Heart left ventricle (tissue), 16 donors: Measurements from ENCODE around the gene MAPKAP1. TPM values are rescaled to one million over a fixed set of nuclear protein-coding genes. Genes with fewer than 3 reads are reported as not detected.

Experiments used
- ATAC-seq, 4 donors: fragments of 200-7000 bp; cut with Tn5 transposase; one replicate each; pipeline ENCODE4 v1.9.1; 2020 to 2022; ENCODE audit warnings: moderate library complexity in 4 of 4, mild to moderate bottlenecking in 3 of 4, moderate number of reproducible peaks in 1 of 4
- DNase-seq, 5 donors: peaks; one replicate each; pipeline ENCODE4 v3.0.0-alpha.2; 2020
- H3K27ac ChIP-seq, 12 donors: fragments of 200-600 bp; sonication (generic) in 4 of 12; one replicate each; pipeline versions ENCODE4 v1.5.0 to v1.8.0; 2016 to 2022; ENCODE audit warnings: mild to moderate bottlenecking in 2 of 12
- H3K27me3 ChIP-seq, 9 donors: fragments of 200-600 bp; sonication (generic) in 2 of 9; one replicate each; pipeline versions ENCODE4 v1.5.1 to v1.8.0; 2016 to 2022; ENCODE audit warnings: mild to moderate bottlenecking in 3 of 9
- H3K36me3 ChIP-seq, 9 donors: fragments of 200-600 bp; sonication (generic) in 2 of 9; one replicate each; pipeline versions ENCODE4 v1.5.0 to v1.8.0; 2018 to 2022; ENCODE audit warnings: mild to moderate bottlenecking in 2 of 9
- H3K4me1 ChIP-seq, 12 donors: fragments of 200-600 bp; sonication (generic) in 4 of 12; one replicate each; pipeline versions ENCODE4 v1.5.0 to v1.8.0; 2016 to 2022; ENCODE audit warnings: mild to moderate bottlenecking in 3 of 12
- H3K4me3 ChIP-seq, 12 donors: fragments of 200-600 bp; sonication (generic) in 4 of 12; one replicate each; pipeline versions ENCODE4 v1.5.0 to v1.8.0; 2017 to 2022; ENCODE audit warnings: mild to moderate bottlenecking in 9 of 12, moderate library complexity in 4 of 12
- H3K9me3 ChIP-seq, 12 donors: fragments of 200-600 bp; sonication (generic) in 4 of 12; one replicate each; pipeline versions ENCODE4 v1.5.0 to v1.8.0; 2016 to 2022; ENCODE audit warnings: mild to moderate bottlenecking in 1 of 12
- CTCF ChIP-seq, 12 donors: fragments of 200-600 bp; sonication (generic) in 4 of 12; IDR thresholded peaks; one replicate each; pipeline versions ENCODE4 v1.5.0 to v1.8.0; 2018 to 2022; ENCODE audit warnings: antibody characterized with exemption in 12 of 12, mild to moderate bottlenecking in 5 of 12
- POLR2A ChIP-seq, 2 donors: fragments of 450-650 bp; IDR thresholded peaks; one replicate each; pipeline ENCODE4 v1.6.1; 2017; ENCODE audit warnings: antibody characterized with exemption in 2 of 2, mild to moderate bottlenecking in 2 of 2, moderate library complexity in 2 of 2
- WGBS, 4 donors: extraction: QIAGEN DNeasy Blood & Tissue Kit in 2 of 4; methylation state at CpG; one replicate each; pipeline versions ENCODE4 v1.1.5 to v1.1.7; 2013 to 2018; 5-methylcytosine and 5-hydroxymethylcytosine counted together
- intact Hi-C, 10 donors: fragments of 100-400 bp; cut with DNase I; formaldehyde crosslinking; loops; one replicate each; pipeline versions ENCODE4 v1.11.1 to v1.14.2; 2022
- polyA plus RNA-seq, 2 donors: library from polyadenylated mRNA; stranded (reverse); fragments of 200-250 nt; gene quantifications; one replicate each; pipeline ENCODE4 v1.2.3, GENCODE V29; 2013
- total RNA-seq, 9 donors: library from RNA; depleted of rRNA in 2 of 9; stranded (reverse); fragments of >200 nt in 2 of 9; fragmentation: NEBNext Ultra II Directional in 3 of 9; extraction: Animal tissue kit (Norgen Biotek cat#: 25700) in 3 of 9; gene quantifications; one replicate each; pipeline versions ENCODE4 v1.1.0 to v1.2.4, GENCODE V29; 2016 to 2023
- donor health status: ischemic (EF 13 %, LVEDD 7.1; RV severe dilation, severe dysfunction).
- donor health status: healthy with polysubstance abuse.
- donor health status: DM: no; HTN: yes; CAD: no.
- donor health status: DM: no; HTN: no; CAD: no.
- donor health status: ischemic (EF 25% LVEDD 6.9; RV normal size, moderate dysfunction).
- donor health status: ischemic (EF 25% LVEDD 5.7; RV mildly dilated, moderate dysfunction).
- donor health status: healthy.
- donor health status: DM: yes; HTN: yes; CAD: no.
- donor health status: ischemic (EF 35%, LVEDD 5.7; RV mildly dilated, moderate dysfunction).
- donor health status: nonischemic (EF 11% LVEDD 7.7; RV severe dilation, severe dysfunction).
- donor health status: DM: yes; HTN: yes; CAD: no.
- donor health status: PGD.
- donor health status: ischemic (EF 29% LVEDD 5.4; RV normal size, mild dysfunction).
- donor health status: nonischemic (EF 23%, LVEDD 6.1; RV moderate dilation, normal function).

Gene MAPKAP1
- total and polyA plus RNA-seq, 11 donors: 76.2 to 145 (median 124) TPM

DNA sequence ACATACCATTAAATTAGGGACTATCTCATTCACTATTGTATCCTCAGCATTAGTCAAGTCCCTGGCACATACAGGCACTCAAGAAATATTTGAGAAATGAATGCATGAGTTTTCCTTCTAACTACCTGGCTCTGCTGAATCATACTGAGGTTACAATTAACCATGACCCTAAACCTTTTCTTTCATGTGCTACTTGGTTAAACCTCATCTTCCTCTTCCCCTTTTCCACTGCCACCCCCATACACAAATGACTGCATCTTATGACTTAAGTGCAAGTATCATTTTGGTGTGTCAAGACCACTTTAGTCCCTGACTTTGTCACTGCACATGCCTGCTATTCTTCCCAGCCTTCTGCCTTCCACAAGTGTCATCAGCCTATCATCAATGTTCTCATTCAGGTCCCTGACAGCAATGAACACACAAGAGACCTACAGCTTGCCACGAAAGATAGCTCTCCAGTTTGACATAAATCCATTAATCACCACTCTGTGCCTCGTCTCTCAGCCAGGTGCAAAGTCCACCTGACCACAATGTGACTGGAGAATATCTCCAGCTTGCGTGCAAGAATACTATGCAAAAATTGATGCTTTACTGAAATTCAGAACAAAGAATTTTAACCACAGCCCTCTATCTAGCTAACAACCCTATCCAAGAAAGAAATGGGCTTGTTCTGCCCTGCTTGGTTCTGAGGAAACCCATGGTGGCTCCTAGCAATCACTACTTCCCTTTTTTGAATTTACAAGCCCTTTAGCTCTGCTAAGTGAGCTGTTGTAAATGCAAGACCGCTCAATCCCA is 74.5 kb downstream of the MAPKAP1 start:
- H3K27me3 ChIP-seq: no peaks in the 10 kb centered on the region
- no peaks in the 10 kb centered on the region for H3K9me3 ChIP-seq
- peak overlapping the region in 1 of 12 donors; percentile 80 for H3K27ac ChIP-seq
- no peaks in the 10 kb centered on the region for H3K36me3 ChIP-seq
- H3K4me1 ChIP-seq: peaks cover 0 to 80% (median 22%) of the 10 kb centered on the region in 12 donors
- WGBS, 4 donors: 74 to 84% (median 77%) methylated on average over 4 of the region's 4 CpGs
- intact Hi-C loops: loop anchor here in 9 of 10 donors (2.0 to 10.0 kb wide), 7 partner anchors 75 to 225 kb away; no protein-coding TSS in a partner anchor
- H3K4me3 ChIP-seq: no peak overlapping the region
- TF ChIP-seq CTCF (IDR thresholded peaks at IDR 0.05): no peak
- peak in 3 of 4 donors; percentile 31 to 63 (median 45) for ATAC-seq
- DNase-seq: no peak

DNA sequence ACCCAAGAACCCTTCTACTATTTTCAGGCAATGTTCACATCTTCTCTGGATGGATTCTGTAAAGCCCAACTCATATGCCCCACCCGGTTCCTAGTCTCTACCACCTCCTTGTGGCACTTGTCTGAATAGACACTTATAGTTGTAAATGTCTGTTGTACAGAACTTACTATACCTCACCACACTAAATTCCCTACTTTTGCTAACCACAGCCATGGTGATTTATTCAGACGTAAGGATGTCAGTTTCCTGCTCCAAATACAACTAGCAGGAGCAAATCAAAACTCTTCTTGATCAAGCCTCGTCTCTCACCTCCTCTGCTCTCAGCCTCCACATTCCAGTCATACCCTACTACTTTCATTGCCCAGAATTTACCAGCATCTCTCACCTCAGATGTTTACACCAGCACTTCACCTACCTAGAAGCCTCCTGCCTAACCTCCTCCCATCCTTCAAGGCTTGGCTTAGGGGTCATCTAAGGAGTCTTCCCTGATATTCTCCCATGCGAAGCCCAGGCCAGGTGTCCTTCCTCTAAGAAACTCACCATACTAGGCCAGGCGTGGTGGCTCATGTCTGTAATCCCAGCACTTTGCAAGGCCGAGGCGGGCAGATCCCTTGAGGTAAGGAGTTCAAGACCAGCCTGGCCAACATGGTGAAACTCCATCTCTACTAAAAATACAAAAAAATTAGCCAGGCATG is 75.5 kb downstream of the MAPKAP1 start:
- DNase-seq (no peak), ATAC-seq (peak in 3 of 4 donors; percentile 74 to 78 (median 75))
- no peaks in the 10 kb centered on the region for H3K27me3 ChIP-seq
- H3K4me1 ChIP-seq: peaks cover 0 to 75% (median 22%) of the 10 kb centered on the region in 12 donors
- intact Hi-C loops: loop anchor here (2.0 to 10.0 kb wide), 8 partner anchors 73 to 224 kb away; no protein-coding TSS in a partner anchor
- no peaks in the 10 kb centered on the region for H3K36me3 ChIP-seq
- H3K27ac ChIP-seq: peak overlapping the region in 1 of 12 donors; percentile 80
- H3K4me3 ChIP-seq: no peak overlapping the region
- TF ChIP-seq CTCF (IDR thresholded peaks at IDR 0.05) (peak; percentile 34 to 69 (median 60)), POLR2A (IDR thresholded peaks at IDR 0.05) (no peak)
- 77 to 80% (median 79%) methylated on average over 7 of the region's 7 CpGs for WGBS, 4 donors
- no peaks in the 10 kb centered on the region for H3K9me3 ChIP-seq

- H3K4me3 ChIP-seq: no peak overlapping the region
- no peak for TF ChIP-seq POLR2A (IDR thresholded peaks at IDR 0.05)
- TF ChIP-seq CTCF (IDR thresholded peaks at IDR 0.05): no peak
- H3K9me3 ChIP-seq: no peaks in the 10 kb centered on the region
- 86 to 100% (median 100%) methylated on average over 1 of the region's 1 CpG for WGBS, 4 donors
- H3K27me3 ChIP-seq: no peaks in the 10 kb centered on the region
- H3K27ac ChIP-seq: no peak overlapping the region
- intact Hi-C loops: loop anchor here (2.0 to 10.0 kb wide), 8 partner anchors 72 to 223 kb away; no protein-coding TSS in a partner anchor
- DNase-seq (no peak), ATAC-seq (no peak)
- H3K4me1 ChIP-seq: peaks cover 0 to 70% (median 20%) of the 10 kb centered on the region in 12 donors
- H3K36me3 ChIP-seq: no peaks in the 10 kb centered on the region
These were observed 76.6 kb downstream of the MAPKAP1 start for GRCh38 chr9:125630436-125630835.

DNA sequence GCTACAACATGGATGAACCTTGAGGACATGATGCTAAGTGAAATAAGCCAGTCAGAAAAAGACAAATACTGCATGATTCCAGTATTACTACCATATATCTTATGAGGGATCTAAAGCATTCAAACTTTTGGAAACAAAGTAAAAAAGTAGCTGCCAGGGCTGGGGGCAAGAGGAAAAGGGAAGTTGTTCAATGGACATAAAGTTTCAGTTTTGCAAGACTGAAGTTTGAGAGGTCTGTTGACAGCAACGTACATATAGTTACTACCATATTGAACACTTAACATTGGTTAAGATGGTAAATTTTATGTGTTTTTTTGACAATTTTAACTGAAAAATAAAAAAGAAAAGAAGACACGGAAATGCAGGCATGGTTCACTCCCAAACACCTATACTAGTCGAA is 77.6 kb downstream of the MAPKAP1 start:
- Histone ChIP-seq H3K4me3 (no peak overlapping the region), H3K4me1 (peaks cover 0 to 60% (median 16%) of the 10 kb centered on the region in 12 donors), H3K27ac (peak overlapping the region in 1 of 12 donors; percentile 75), H3K27me3 (no peaks in the 10 kb centered on the region), H3K9me3 (no peaks in the 10 kb centered on the region), H3K36me3 (no peaks in the 10 kb centered on the region)
- TF ChIP-seq CTCF (IDR thresholded peaks at IDR 0.05): no peak
- no peak for TF ChIP-seq POLR2A (IDR thresholded peaks at IDR 0.05)
- no peak for DNase-seq
- WGBS, 4 donors: 91 to 94% (median 92%) methylated on average over 3 of the region's 3 CpGs
- intact Hi-C loops: loop anchor here in 1 of 10 donors (5.0 kb wide), 1 partner anchor 72 kb away; no protein-coding TSS in a partner anchor
- no peak for ATAC-seq
